Ishikawa (cell line): ENCODE results near the gene KCNAB1.

Source experiments
- CEBPB ChIP-seq: IDR thresholded peaks from 2 replicates; pipeline ENCODE4 v1.6.1; 2012
- CREB1 ChIP-seq: IDR thresholded peaks from 2 replicates; pipeline ENCODE4 v1.6.1; 2012; ENCODE audit warnings: low read depth
- EGR1 ChIP-seq: IDR thresholded peaks from 2 replicates; pipeline ENCODE4 v1.6.1; 2012
- EP300 ChIP-seq: IDR thresholded peaks from 2 replicates; pipeline ENCODE4 v1.6.1; 2012; ENCODE audit warnings: borderline replicate concordance
- FOXM1 ChIP-seq: IDR thresholded peaks from 2 replicates; pipeline ENCODE4 v1.6.1; 2012; ENCODE audit warnings: low read depth, borderline replicate concordance
- NFIC ChIP-seq: IDR thresholded peaks from 2 replicates; pipeline ENCODE4 v1.6.1; 2012
- RAD21 ChIP-seq: IDR thresholded peaks from 2 replicates; pipeline ENCODE4 v1.6.1; 2012; ENCODE audit warnings: low read depth
- TAF1 ChIP-seq: IDR thresholded peaks from 2 replicates; pipeline ENCODE4 v1.6.1; 2012; ENCODE audit warnings: low read depth, mild to moderate bottlenecking
- TCF12 ChIP-seq: IDR thresholded peaks from 2 replicates; pipeline ENCODE4 v1.6.1; 2012; ENCODE audit warnings: low read depth
- TEAD4 ChIP-seq: IDR thresholded peaks from 2 replicates; pipeline ENCODE4 v1.6.1; 2012
- YY1 ChIP-seq: IDR thresholded peaks from 2 replicates; pipeline ENCODE4 v1.6.1; 2012; ENCODE audit warnings: low read depth
- ZBTB7A ChIP-seq: IDR thresholded peaks from 2 replicates; pipeline ENCODE4 v1.6.1; 2012; ENCODE audit warnings: low read depth
- TF ChIP-seq, protein P1 (sequence below): IDR thresholded peaks from 2 replicates; pipeline ENCODE4 v1.6.1; 2012
- TF ChIP-seq, protein P2 (sequence below): IDR thresholded peaks from 2 replicates; pipeline ENCODE4 v1.6.1; 2012
- TF ChIP-seq, protein P3 (sequence below): IDR thresholded peaks from 2 replicates; pipeline ENCODE4 v1.6.1; 2012; ENCODE audit warnings: low read depth, mild to moderate bottlenecking

KCNAB1 gene

DNA sequence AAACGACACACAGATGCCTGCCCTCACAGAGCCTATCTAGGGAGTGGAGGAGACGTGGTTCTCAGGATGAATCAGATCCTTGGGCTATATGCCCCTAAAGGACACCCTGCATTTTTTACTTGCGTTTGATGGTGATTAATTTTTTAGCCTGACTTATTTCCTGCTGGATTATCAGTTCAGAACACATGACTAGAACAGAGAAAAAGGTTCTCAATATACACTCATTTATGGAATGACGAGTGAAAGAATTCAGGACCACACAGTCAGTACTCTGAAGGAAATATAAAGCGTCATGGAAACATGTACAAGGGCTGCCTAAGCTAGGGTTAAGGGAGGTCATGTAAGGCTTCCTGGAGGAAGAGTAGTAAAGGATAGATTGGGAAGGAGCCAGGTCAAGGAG lies 312.8 kb downstream of the KCNAB1 start:
- TF ChIP-seq, protein P1, sequence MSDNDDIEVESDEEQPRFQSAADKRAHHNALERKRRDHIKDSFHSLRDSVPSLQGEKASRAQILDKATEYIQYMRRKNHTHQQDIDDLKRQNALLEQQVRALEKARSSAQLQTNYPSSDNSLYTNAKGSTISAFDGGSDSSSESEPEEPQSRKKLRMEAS, result no peak
- TF ChIP-seq ZBTB7A (no peak), YY1 (no peak), FOXM1 (no peak), EP300 (no peak), TCF12 (no peak), CEBPB (no peak), CREB1 (no peak), RAD21 (no peak), TEAD4 (no peak), NFIC (no peak), EGR1 (no peak), TAF1 (no peak)
- TF ChIP-seq, protein P2, sequence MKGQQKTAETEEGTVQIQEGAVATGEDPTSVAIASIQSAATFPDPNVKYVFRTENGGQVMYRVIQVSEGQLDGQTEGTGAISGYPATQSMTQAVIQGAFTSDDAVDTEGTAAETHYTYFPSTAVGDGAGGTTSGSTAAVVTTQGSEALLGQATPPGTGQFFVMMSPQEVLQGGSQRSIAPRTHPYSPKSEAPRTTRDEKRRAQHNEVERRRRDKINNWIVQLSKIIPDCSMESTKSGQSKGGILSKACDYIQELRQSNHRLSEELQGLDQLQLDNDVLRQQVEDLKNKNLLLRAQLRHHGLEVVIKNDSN, result no peak
- TF ChIP-seq, protein P3, sequence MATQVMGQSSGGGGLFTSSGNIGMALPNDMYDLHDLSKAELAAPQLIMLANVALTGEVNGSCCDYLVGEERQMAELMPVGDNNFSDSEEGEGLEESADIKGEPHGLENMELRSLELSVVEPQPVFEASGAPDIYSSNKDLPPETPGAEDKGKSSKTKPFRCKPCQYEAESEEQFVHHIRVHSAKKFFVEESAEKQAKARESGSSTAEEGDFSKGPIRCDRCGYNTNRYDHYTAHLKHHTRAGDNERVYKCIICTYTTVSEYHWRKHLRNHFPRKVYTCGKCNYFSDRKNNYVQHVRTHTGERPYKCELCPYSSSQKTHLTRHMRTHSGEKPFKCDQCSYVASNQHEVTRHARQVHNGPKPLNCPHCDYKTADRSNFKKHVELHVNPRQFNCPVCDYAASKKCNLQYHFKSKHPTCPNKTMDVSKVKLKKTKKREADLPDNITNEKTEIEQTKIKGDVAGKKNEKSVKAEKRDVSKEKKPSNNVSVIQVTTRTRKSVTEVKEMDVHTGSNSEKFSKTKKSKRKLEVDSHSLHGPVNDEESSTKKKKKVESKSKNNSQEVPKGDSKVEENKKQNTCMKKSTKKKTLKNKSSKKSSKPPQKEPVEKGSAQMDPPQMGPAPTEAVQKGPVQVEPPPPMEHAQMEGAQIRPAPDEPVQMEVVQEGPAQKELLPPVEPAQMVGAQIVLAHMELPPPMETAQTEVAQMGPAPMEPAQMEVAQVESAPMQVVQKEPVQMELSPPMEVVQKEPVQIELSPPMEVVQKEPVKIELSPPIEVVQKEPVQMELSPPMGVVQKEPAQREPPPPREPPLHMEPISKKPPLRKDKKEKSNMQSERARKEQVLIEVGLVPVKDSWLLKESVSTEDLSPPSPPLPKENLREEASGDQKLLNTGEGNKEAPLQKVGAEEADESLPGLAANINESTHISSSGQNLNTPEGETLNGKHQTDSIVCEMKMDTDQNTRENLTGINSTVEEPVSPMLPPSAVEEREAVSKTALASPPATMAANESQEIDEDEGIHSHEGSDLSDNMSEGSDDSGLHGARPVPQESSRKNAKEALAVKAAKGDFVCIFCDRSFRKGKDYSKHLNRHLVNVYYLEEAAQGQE, result no peak

DNA sequence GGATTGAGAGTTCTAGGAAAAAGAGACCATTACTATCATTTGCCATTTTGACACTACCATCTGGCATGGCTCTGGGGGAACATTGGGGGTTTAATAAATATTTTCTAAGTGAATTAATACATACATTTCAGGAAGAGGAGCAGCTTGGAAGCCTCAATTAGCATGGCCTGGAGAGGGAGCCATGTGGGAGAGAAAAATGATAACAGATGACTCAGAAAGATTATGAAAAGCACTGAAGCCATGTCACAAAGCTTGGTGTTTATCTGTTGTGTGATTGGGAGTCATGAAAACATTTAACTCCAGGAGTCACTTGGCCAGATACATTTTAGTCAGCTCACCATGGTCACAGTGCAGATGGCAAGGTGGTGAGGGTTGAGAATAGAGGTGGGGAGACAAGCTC lies 313.5 kb downstream of the KCNAB1 start:
- TF ChIP-seq TEAD4 (no peak), EGR1 (no peak), YY1 (no peak), CEBPB (no peak), NFIC (no peak), EP300 (no peak), TAF1 (no peak), RAD21 (no peak), ZBTB7A (no peak), FOXM1 (no peak)
- TF ChIP-seq, protein P1, result no peak
- TF ChIP-seq, protein P3, result no peak

DNA sequence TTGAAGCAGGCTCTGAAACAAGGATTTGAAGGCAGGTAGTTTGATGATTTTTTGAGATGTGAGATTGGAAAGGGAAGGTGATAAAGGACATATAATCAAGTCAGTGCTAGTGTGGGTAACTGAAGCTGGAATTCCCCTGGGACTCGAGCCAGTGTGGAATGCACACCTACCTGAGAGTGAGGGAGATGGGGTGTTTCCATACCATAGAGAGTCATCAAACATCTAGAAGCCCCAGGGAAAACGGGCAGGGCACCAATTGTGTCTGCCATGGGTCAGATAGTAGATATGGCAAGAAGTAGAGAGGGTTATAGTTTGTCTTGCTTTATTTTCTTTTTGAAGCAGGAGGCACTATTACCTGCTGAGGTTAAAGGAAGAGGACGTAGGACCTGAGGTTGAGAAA lies 314.5 kb downstream of the KCNAB1 start:
- no peak for TF ChIP-seq EP300
- no peak for TF ChIP-seq ZBTB7A
- TF ChIP-seq NFIC, result no peak
- no peak for TF ChIP-seq TAF1
- TF ChIP-seq, protein P1, result no peak
- no peak for TF ChIP-seq FOXM1
- TF ChIP-seq, protein P3, result no peak
- TF ChIP-seq TEAD4, result no peak
- no peak for TF ChIP-seq RAD21
- no peak for TF ChIP-seq EGR1
- no peak for TF ChIP-seq TCF12
- no peak for TF ChIP-seq CEBPB
- no peak for TF ChIP-seq YY1
- no peak for TF ChIP-seq CREB1
- TF ChIP-seq, protein P2, result no peak

DNA sequence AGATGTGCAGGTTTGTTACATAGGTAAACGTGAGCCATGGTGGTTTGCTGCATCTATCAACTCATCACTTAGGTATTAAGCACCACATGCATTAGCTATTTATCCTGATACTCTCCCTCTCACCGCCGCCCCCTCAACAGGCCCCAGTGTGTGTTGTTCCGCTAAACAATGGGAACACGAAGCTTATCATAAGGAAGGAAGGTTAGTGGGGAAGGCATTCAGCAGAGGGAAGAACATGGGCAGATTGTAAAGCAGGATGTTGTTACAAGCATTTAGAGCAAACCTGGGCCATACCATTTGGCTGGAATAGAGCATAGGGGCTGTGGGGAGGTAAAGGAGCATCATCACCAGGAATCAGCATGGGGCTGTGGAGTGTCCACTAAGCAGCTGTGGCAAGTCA lies 322.7 kb downstream of the KCNAB1 start:
- TF ChIP-seq EP300 (no peak), RAD21 (no peak), CREB1 (no peak), FOXM1 (no peak), TAF1 (no peak)
- TF ChIP-seq, protein P2, result no peak
- TF ChIP-seq, protein P1, result no peak
